ENCODE data around the gene RTTN. TPM values are rescaled to one million over a fixed set of nuclear protein-coding genes. Genes with fewer than 3 reads are reported as not detected.
A peak's percentile ranks its signal among the peaks of the same experiment; 100 is the strongest.

RTTN gene
- total RNA-seq, 6 experiments from 2014 or later, result 7.7 to 15.9 (median 11.7) TPM

DNA sequence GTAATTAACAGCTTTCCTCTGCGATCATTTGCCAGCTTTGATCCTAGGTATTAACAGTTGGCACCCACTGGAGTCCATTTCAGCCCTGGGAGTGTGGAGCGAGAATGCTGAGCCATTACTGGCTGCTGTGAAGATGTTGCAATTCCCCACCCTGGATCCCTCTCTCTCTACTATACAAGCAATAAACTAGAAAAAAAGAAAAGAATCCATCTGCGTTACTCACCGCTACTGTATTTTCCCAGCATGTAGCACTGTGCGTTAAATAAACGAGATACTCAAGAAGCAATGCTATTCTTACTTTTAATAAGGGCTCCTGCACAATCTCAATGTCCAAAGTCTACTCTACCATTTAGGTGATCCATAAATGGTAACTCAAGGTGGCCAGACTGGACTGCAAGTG, 8.5 kb downstream of the RTTN start:
- Mint-ChIP-seq H3K4me3 (no peak overlapping the region), H3K9me3 (no peaks in the 10 kb centered on the region), H3K27me3 (ENCODE audit: insufficient read depth) (no peaks in the 10 kb centered on the region), H3K27ac (no peak overlapping the region), H3K36me3 (ENCODE audit: low read depth) (peaks cover 9% of the 10 kb centered on the region; the same call in 1 of the 2 replicates), H3K4me1 (ENCODE audit: low read depth) (peaks cover 7% of the 10 kb centered on the region; the same call in 1 of the 2 replicates)
- no peak for DNase-seq
- no peak for TF ChIP-seq CTCF (IDR thresholded peaks at IDR 0.05)

GRCh38 chr18:70195852-70196434, 9.5 kb downstream of the RTTN start:
- Mint-ChIP-seq H3K4me3 (no peak overlapping the region), H3K27me3 (ENCODE audit: insufficient read depth) (no peaks in the 10 kb centered on the region), H3K36me3 (ENCODE audit: low read depth) (peaks cover 7% of the 10 kb centered on the region; the same call in 1 of the 2 replicates)

GRCh38 chr18:70195014-70195614, 10.4 kb downstream of the RTTN start:
- Mint-ChIP-seq H3K27ac (no peak overlapping the region), H3K9me3 (no peaks in the 10 kb centered on the region), H3K27me3 (ENCODE audit: insufficient read depth) (no peaks in the 10 kb centered on the region)

More at GRCh38 chr18:70195852-70196434, 9.5 kb downstream of the RTTN start:
- DNase-seq, result peak; percentile 61
- H3K4me1 Mint-ChIP-seq (ENCODE audit: low read depth), result peaks cover 6% of the 10 kb centered on the region; the same call in 1 of the 2 replicates
- H3K9me3 Mint-ChIP-seq, result no peaks in the 10 kb centered on the region
- H3K27ac Mint-ChIP-seq, result no peak overlapping the region
- TF ChIP-seq CTCF (IDR thresholded peaks at IDR 0.05), result peak; percentile 91

DNA sequence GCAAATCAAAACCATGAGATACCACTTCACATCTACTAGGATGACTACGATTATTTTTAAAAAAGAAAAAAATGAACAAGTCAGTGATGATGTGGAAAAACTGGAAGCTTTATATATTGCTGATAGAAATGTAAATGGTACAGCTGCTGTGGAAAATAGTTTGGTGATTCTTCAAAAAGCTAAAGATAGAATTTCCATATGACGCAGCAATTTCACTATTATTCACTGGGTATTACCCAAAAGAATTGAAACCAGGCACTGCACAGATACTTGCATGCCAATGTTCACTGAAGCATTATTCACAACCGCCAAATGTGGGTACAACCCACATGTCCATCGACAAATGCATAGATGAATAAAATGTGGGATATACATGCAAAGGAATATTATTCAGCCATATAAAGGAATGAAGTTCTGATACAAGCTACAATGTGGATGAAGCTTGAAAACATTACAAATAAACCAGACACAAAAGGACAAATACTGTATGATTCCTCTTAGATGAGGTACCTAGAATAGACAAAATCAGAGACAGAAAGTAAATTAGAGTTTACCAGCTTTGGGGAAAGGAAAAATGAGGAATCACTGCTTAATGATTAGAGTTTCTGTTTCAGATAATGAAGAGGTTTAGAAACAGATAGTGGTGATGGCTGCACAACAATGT, 11.1 kb downstream of the RTTN start:
- Mint-ChIP-seq H3K27me3 (ENCODE audit: insufficient read depth) (no peaks in the 10 kb centered on the region), H3K4me3 (no peak overlapping the region), H3K9me3 (no peaks in the 10 kb centered on the region), H3K4me1 (ENCODE audit: low read depth) (peaks cover 20% of the 10 kb centered on the region), H3K27ac (no peak overlapping the region), H3K36me3 (ENCODE audit: low read depth) (peaks cover 2% of the 10 kb centered on the region; the same call in 1 of the 2 replicates)
- no peak for DNase-seq
- no peak for TF ChIP-seq CTCF (IDR thresholded peaks at IDR 0.05)

More at GRCh38 chr18:70195014-70195614, 10.4 kb downstream of the RTTN start:
- TF ChIP-seq CTCF (IDR thresholded peaks at IDR 0.05), result no peak
- H3K4me1 Mint-ChIP-seq (ENCODE audit: low read depth), result peaks cover 15% of the 10 kb centered on the region
- no peak overlapping the region for H3K4me3 Mint-ChIP-seq
- DNase-seq, result no peak
- peaks cover 4% of the 10 kb centered on the region; the same call in 1 of the 2 replicates for H3K36me3 Mint-ChIP-seq (ENCODE audit: low read depth)

DNA sequence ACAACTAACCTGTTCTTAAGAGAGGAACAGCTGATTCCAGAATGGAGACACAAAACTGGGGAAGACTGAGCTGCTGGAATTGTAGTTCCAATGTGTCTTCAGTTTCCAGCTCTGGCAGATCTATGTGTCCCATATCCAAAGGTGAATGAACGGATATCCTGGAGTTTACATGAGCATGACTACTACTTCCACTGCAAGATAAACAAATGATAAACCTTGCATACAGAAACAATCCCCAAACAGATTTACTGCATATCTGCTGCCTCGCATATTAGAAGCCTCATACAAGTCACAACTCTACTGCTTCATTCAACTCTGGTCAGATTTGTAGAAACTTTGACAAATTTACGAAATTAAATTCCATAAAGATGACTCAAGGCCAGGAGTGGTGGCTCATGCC, 15.0 kb downstream of the RTTN start:
- peak overlapping the region; percentile 19; the same call in 1 of the 2 replicates for H3K27ac Mint-ChIP-seq

More for the DNA sequence above, 15.0 kb downstream of the RTTN start:
- no peak for TF ChIP-seq CTCF (IDR thresholded peaks at IDR 0.05)
- peaks cover 15% of the 10 kb centered on the region for H3K36me3 Mint-ChIP-seq (ENCODE audit: low read depth)
- H3K27me3 Mint-ChIP-seq (ENCODE audit: insufficient read depth), result no peaks in the 10 kb centered on the region
- no peaks in the 10 kb centered on the region for H3K9me3 Mint-ChIP-seq
- DNase-seq, result no peak
- peaks cover 25% of the 10 kb centered on the region for H3K4me1 Mint-ChIP-seq (ENCODE audit: low read depth)
- no peak overlapping the region for H3K4me3 Mint-ChIP-seq

All from HFFc6 (cell line).